IMR-90 (cell line): ENCODE data around the gene DNAH17. TPM values are rescaled to one million over a fixed set of nuclear protein-coding genes. Genes with fewer than 3 reads are reported as not detected.
A peak's percentile ranks its signal among the peaks of the same experiment; 100 is the strongest.

Source experiments
- MAFK ChIP-seq: IDR thresholded peaks from 2 replicates; pipeline ENCODE4 v1.6.1; 2012; ENCODE audit warnings: low read depth, low read length, improper control_type of control experiment
- POLR2A ChIP-seq: IDR thresholded peaks from 2 replicates; pipeline ENCODE4 v1.6.1; 2012; ENCODE audit warnings: mild to moderate bottlenecking, low read depth, low read length
- RCOR1 ChIP-seq: IDR thresholded peaks from 2 replicates; pipeline ENCODE4 v1.6.1; 2012; ENCODE audit warnings: mild to moderate bottlenecking, low read length, improper control_type of control experiment; ENCODE audit not compliant: insufficient replicate concordance
- SMC3 ChIP-seq: fragments of 150-350 bp; IDR thresholded peaks from 2 replicates; pipeline ENCODE4 v1.6.1; 2016; ENCODE audit warnings: low read depth, mild to moderate bottlenecking, antibody characterized with exemption, low read length, moderate library complexity
- polyA plus RNA-seq, 3 experiments: library from polyadenylated mRNA; depleted of rRNA; stranded (reverse); fragments of >200 nt; gene quantifications; 2 replicates each; pipeline ENCODE4 v1.2.3, GENCODE V29; 2012; ENCODE audit warnings: low replicate concordance in 1 of 3
- total RNA-seq: library from RNA; depleted of rRNA; stranded (reverse); fragments of >200 nt; gene quantifications from 2 replicates; pipeline ENCODE4 v1.2.3, GENCODE V29; 2012

The DNAH17 gene
- total and polyA plus RNA-seq, 2 of the 4 experiments (the other 2 are of a cell fraction), result not detected

DNA sequence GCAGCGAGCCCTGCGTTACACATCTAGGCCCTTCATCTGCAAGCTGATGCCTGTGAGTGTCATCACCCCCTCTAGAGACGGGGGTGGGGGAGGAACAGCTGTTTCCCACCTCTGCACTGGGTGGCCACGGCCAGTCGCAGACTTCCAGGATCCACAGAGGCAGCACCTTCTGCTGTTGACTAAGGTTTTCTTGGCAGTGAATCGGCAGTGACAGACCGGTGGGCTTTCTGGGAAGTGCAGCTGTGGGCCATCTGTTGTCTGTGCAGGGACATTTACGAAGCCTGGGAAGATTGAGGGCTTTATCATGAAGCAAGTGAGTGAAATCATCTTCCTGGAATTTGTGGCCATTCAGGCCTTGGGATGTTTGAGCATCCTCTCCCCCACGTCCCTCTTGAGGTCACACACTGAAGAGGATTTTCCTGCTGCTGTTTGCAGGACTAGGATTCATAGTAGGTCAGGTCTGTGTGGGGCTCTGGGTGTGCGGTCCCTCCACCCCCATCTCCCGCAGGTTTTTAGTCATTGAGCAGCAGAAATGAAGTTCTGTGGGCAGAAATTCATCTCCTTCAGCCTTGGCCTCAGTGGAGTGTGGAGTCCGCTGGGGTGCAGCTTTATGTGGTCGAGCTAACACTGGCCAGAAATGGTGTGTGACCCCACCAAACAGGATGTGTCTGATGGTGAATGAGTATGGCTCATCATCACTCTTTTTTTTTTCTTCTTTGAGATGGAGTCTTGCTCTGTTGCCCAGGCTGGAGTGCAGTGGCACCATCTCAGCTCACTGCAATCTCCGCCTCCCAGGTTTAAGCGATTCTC lies 186.8 kb downstream of the DNAH17 start (continued):
- TF ChIP-seq RCOR1, result peak; percentile 94
- peak; percentile 1; the same call in 1 of the 2 replicates for TF ChIP-seq MAFK
- peak; percentile 42; the same call in 1 of the 2 replicates for TF ChIP-seq POLR2A
- no peak for TF ChIP-seq SMC3
